ENCODE data around the gene IL17RD. TPM values are rescaled to one million over a fixed set of nuclear protein-coding genes. Genes with fewer than 3 reads are reported as not detected.

The IL17RD gene
- total and polyA plus RNA-seq, 9 of the 15 experiments (the other 6 are each of a cell fraction or from before 2014, with no cell fraction given), result under 0.01 to 0.09 (median 0.04) TPM; not detected in 4

GRCh38 chr3:57110798-57111197 lies 54.4 kb downstream of the IL17RD start:
- no peak for DNase-seq (ENCODE audit: extremely low read depth in 1 of 4, low spot score in 3 of 4)
- H3K4me1 ChIP-seq (replicated peaks in 1 of 2; ENCODE audit: control insufficient read depth in 2 of 2, insufficient read depth in 2 of 2, low read length in 2 of 2), result no peaks in the 10 kb centered on the region
- H3K27ac ChIP-seq (ENCODE audit: extremely low read depth, low read depth, low read length), result no peak overlapping the region
- no peak for FAIRE-seq
- no peaks in the 10 kb centered on the region for H3K79me2 ChIP-seq (ENCODE audit: control insufficient read depth, insufficient read depth, low read length)
- intact Hi-C loops (cut with micrococcal nuclease) (no loop called here), in situ Hi-C loops (cut with MboI) (no loop called here)
- H3K9me3 ChIP-seq (replicated peaks; ENCODE audit: control insufficient read depth, insufficient read depth, low read depth, low read length), result no peaks in the 10 kb centered on the region
- no peak overlapping the region for H3K4me2 ChIP-seq (ENCODE audit: insufficient read depth, low read length)
- ChIA-PET POLR2A (interaction anchor here (0.7 kb wide), 1 partner anchor 63 kb away, joined by 3 read pairs; no protein-coding TSS in a partner anchor), CTCF (ENCODE audit: low intra/inter-chr PET ratio) (no interaction called here)
- no peaks in the 10 kb centered on the region for H3K9me1 ChIP-seq (ENCODE audit: control insufficient read depth, insufficient read depth, low read length)
- H3K4me3 ChIP-seq, result no peak overlapping the region
- WGBS (ENCODE audit: insufficient coverage, low coverage, missing lambda C conversion rate), result 3% methylated on average over 14 of the region's 14 CpGs
- ATAC-seq, result no peak
- H3K9ac ChIP-seq (ENCODE audit: insufficient read depth in 1 of 2, low read depth in 2 of 2, low read length in 2 of 2), result no peak overlapping the region
- BruUV-seq (replicated peaks), result no TSS peak
- H3K27me3 ChIP-seq (ENCODE audit: control insufficient read depth in 2 of 2, insufficient read depth in 2 of 2, low read length in 2 of 2), result peaks cover 7 to 29% of the 10 kb centered on the region in 2 experiments; a peak in 4 of 5 replicates
- H2AFZ ChIP-seq (ENCODE audit: low read depth, low read length), result no peak overlapping the region
- no peaks in the 10 kb centered on the region for H4K20me1 ChIP-seq (replicated peaks; ENCODE audit: control insufficient read depth, insufficient read depth, low read length)
- no peaks in the 10 kb centered on the region for H3K36me3 ChIP-seq (ENCODE audit: control insufficient read depth, insufficient read depth, low read length)
- TF ChIP-seq NR1H2 (CRISPR knock-in tag; IDR thresholded peaks at IDR 0.05), result no peak
- no peak for TF ChIP-seq FUS (optimal IDR thresholded peaks at IDR 0.05; ENCODE audit: low read depth, low read length)
- TF ChIP-seq ZC3H4 (CRISPR knock-in tag; IDR thresholded peaks at IDR 0.05; ENCODE audit: borderline replicate concordance), result no peak
- TF ChIP-seq ZBTB9 (CRISPR knock-in tag; IDR thresholded peaks at IDR 0.05), result no peak
- TF ChIP-seq NFE2L1 (tag; IDR thresholded peaks at IDR 0.05; ENCODE audit: borderline replicate concordance, low read depth), result no peak
- no peak for TF ChIP-seq ZNF212 (CRISPR knock-in tag; IDR thresholded peaks at IDR 0.05)
- no peak for TF ChIP-seq PML (IDR thresholded peaks at IDR 0.05; ENCODE audit: low read length)
- TF ChIP-seq RHOXF2B (CRISPR knock-in tag; conservative IDR thresholded peaks at IDR 0.05), result no peak
- TF ChIP-seq BRCA1 (IDR thresholded peaks at IDR 0.05), result no peak
- no peak for TF ChIP-seq BRCA1 (CRISPR knock-in tag; IDR thresholded peaks at IDR 0.05)
- TF ChIP-seq RAD21 (CRISPR knock-in tag; conservative IDR thresholded peaks at IDR 0.05 in 1 of 2, IDR thresholded peaks at IDR 0.05 in 1 of 2), result no peak
- TF ChIP-seq THAP12 (CRISPR knock-in tag; IDR thresholded peaks at IDR 0.05), result no peak
- TF ChIP-seq GABPA (tag; conservative IDR thresholded peaks at IDR 0.05; ENCODE audit: low read depth), result no peak
- TF ChIP-seq POLR3A (IDR thresholded peaks at IDR 0.05; ENCODE audit: borderline replicate concordance, extremely low read depth, insufficient read depth, insufficient read length), result no peak
- TF ChIP-seq, protein P1, sequence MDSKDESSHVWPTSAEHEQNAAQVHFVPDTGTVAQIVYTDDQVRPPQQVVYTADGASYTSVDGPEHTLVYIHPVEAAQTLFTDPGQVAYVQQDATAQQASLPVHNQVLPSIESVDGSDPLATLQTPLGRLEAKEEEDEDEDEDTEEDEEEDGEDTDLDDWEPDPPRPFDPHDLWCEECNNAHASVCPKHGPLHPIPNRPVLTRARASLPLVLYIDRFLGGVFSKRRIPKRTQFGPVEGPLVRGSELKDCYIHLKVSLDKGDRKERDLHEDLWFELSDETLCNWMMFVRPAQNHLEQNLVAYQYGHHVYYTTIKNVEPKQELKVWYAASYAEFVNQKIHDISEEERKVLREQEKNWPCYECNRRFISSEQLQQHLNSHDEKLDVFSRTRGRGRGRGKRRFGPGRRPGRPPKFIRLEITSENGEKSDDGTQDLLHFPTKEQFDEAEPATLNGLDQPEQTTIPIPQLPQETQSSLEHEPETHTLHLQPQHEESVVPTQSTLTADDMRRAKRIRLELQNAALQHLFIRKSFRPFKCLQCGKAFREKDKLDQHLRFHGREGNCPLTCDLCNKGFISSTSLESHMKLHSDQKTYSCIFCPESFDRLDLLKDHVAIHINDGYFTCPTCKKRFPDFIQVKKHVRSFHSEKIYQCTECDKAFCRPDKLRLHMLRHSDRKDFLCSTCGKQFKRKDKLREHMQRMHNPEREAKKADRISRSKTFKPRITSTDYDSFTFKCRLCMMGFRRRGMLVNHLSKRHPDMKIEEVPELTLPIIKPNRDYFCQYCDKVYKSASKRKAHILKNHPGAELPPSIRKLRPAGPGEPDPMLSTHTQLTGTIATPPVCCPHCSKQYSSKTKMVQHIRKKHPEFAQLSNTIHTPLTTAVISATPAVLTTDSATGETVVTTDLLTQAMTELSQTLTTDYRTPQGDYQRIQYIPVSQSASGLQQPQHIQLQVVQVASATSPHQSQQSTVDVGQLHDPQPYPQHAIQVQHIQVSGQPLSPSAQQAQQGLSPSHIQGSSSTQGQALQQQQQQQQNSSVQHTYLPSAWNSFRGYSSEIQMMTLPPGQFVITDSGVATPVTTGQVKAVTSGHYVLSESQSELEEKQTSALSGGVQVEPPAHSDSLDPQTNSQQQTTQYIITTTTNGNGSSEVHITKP (IDR thresholded peaks at IDR 0.05; ENCODE audit: partially characterized antibody), result no peak
- TF ChIP-seq SMARCB1 (IDR thresholded peaks at IDR 0.05; ENCODE audit: insufficient read length, low read depth), result no peak

Data from K562 (cell line).